ENCODE data around the gene TMEM45B.
"Not testable (repeated sequence)": the region's sequence is repeated elsewhere in the genome, so short reads cannot be mapped to it uniquely, and the experiment has no call there.

The TMEM45B gene

DNA sequence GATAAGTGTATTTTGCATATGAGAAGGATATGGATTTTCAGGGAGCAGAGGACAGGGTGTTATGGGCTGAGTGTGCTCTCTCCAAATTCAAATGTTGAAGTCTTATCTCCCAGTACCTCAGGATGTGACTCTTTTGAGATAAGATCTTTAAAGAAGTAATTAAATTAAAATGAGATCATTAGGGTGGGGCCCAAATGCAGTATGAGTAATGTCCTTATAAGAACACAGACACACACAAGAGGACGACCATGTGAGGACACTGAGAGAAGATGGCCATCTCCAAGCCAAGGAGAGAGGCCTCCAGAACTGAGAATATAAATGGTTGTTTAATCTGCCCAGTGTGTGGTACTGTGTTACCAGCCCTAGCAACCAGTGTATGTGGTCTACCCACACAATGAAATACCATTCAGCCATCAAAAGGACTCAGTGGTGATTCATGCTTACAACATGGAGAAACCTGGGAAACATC is 20.8 kb downstream of the TMEM45B start:
- not testable (repeated sequence) for H3K27me3 ChIP-seq (ENCODE audit: control insufficient read depth, insufficient read depth, low read length); H3K36me3 ChIP-seq (ENCODE audit: control insufficient read depth, insufficient read depth, low read length); H3K9me3 ChIP-seq (ENCODE audit: control insufficient read depth, low read length); H3K9ac ChIP-seq (ENCODE audit: low read length); H3K4me3 ChIP-seq (ENCODE audit: low read length)
- H3K4me1 ChIP-seq (ENCODE audit: control insufficient read depth, insufficient read depth, low read length) = peaks cover 11% of the 10 kb centered on the region

DNA sequence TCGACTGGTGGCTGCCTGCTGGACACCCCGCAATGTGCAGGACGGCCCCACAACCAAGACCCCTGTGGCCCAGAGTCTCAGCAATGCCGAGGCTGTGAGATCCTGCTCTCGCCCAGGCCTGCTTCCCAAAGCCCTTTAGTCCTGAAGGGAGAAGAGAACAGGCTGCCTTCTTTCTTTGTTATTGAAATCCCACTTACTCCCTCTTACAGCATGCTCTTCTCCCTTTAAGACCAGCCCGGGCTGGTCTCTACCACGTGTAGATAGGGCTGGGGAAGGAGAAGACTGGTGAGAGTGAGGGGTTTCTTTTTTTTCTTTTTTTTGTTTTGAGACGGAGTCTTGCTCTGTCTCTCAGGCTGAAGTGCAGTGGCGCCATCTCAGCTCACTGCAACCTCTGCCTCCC is 21.3 kb downstream of the TMEM45B start:
- H3K4me1 ChIP-seq (ENCODE audit: control insufficient read depth, insufficient read depth, low read length) = peaks cover 11% of the 10 kb centered on the region
- H3K36me3 ChIP-seq (ENCODE audit: control insufficient read depth, insufficient read depth, low read length) = no peaks in the 10 kb centered on the region
- H3K4me3 ChIP-seq (ENCODE audit: low read length) = no peak overlapping the region
- H3K9ac ChIP-seq (ENCODE audit: low read length) = no peak overlapping the region
- no peaks in the 10 kb centered on the region for H3K9me3 ChIP-seq (ENCODE audit: control insufficient read depth, low read length)
- H3K27me3 ChIP-seq (ENCODE audit: control insufficient read depth, insufficient read depth, low read length) = no peaks in the 10 kb centered on the region

DNA sequence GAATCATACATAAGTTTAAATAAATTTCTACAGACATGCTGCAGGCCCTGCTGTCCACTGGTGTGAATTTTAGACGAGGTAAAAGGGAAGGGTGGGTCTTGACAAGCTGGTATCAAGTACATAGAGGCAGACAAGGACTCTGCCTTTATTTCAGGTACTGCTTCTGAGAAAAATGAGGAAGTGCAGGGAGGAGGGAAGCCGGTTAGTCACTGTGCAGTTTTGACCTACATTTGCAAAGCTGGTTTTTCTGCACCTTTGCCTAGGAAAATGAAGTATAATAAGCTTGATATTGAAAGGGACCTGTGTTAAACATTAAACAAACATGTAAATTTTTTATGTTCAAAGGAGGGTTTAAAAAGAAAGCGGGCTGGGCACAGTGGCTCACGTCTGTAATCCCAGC is 24.6 kb downstream of the TMEM45B start:
- Histone ChIP-seq H3K4me3 (ENCODE audit: low read length) (no peak overlapping the region), H3K9ac (ENCODE audit: low read length) (no peak overlapping the region), H3K27me3 (ENCODE audit: control insufficient read depth, insufficient read depth, low read length) (no peaks in the 10 kb centered on the region), H3K4me1 (ENCODE audit: control insufficient read depth, insufficient read depth, low read length) (peaks cover 11% of the 10 kb centered on the region), H3K36me3 (ENCODE audit: control insufficient read depth, insufficient read depth, low read length) (no peaks in the 10 kb centered on the region), H3K9me3 (ENCODE audit: control insufficient read depth, low read length) (no peaks in the 10 kb centered on the region)

DNA sequence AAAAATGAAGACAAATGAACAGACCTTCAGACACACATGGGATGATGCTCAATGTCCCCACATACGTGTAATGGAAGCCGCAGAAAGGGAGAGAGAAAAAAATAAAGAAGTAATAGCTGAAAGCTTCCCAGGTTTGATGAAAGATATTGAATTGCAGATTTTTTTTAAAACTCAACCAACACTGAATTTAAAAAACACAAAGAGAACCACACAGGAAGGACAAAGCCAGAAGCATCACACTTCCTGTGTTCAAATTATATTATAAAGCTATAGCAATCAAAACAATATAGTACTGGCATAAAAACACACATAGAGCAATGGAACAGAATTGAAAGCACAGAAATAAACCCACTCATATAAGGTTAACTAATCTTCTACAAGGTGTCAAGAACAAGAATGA is 26.5 kb downstream of the TMEM45B start:
- Histone ChIP-seq H3K4me1 (ENCODE audit: control insufficient read depth, insufficient read depth, low read length) (peaks cover 15% of the 10 kb centered on the region), H3K36me3 (ENCODE audit: control insufficient read depth, insufficient read depth, low read length) (no peaks in the 10 kb centered on the region), H3K4me3 (ENCODE audit: low read length) (no peak overlapping the region), H3K9ac (ENCODE audit: low read length) (no peak overlapping the region), H3K27me3 (ENCODE audit: control insufficient read depth, insufficient read depth, low read length) (no peaks in the 10 kb centered on the region), H3K9me3 (ENCODE audit: control insufficient read depth, low read length) (no peaks in the 10 kb centered on the region)

DNA sequence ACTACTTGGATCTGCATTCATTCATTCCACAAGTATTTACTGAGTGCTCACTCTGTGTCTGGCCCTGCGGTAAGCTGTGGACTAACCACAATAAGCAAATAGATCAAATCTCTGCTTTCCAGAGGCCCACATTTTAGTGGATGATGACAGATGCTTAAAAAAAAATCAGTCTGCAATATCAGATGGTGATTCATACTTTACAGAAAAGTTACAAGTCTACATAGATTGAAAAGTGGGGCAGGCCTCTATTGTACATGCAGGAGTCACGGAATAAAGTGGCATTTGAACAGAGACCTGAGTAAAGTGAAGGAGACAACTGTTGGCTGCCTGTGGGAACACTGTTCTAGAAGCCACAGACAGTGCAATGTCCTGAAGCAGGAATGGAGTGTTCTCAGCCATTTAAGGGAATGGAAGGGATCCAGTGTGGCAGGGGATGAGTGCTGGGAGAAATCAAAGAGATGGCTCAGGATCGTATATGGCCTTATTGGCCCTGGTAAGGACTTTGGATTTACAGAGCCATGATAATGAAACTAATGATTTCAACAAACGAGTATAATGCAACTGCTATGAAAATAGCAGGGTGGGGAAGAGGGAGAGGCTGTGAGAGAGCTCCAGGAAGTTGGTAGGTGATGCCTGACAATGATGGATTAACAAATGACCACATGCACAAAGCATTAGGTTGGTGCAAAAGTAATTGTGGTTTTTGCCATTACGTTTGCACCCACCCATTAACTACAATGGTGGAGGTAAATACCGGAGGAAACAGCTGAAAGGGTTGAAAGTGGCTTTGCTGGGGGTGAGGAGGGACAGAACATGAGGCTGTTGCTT is 31.1 kb downstream of the TMEM45B start:
- peak overlapping the region; percentile 54 for H3K9ac ChIP-seq (ENCODE audit: low read length)
- H3K4me1 ChIP-seq (ENCODE audit: control insufficient read depth, insufficient read depth, low read length) = peaks cover 15% of the 10 kb centered on the region
- H3K36me3 ChIP-seq (ENCODE audit: control insufficient read depth, insufficient read depth, low read length) = no peaks in the 10 kb centered on the region

DNA sequence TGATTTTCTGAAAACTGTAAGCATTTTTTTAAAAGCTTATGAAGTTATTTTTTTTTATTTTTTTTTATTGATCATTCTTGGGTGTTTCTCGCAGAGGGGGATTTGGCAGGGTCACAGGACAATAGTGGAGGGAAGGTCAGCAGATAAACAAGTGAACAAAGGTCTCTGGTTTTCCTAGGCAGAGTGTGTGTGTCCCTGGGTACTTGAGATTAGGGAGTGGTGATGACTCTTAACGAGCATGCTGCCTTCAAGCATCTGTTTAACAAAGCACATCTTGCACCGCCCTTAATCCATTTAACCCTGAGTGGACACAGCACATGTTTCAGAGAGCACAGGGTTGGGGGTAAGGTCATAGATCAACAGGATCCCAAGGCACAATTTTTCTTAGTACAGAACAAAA is 31.7 kb downstream of the TMEM45B start:
- H3K9ac ChIP-seq (ENCODE audit: low read length) = peak overlapping the region; percentile 54
- H3K9me3 ChIP-seq (ENCODE audit: control insufficient read depth, low read length); H3K36me3 ChIP-seq (ENCODE audit: control insufficient read depth, insufficient read depth, low read length); H3K27me3 ChIP-seq (ENCODE audit: control insufficient read depth, insufficient read depth, low read length); H3K4me3 ChIP-seq (ENCODE audit: low read length): not testable (repeated sequence)
- H3K4me1 ChIP-seq (ENCODE audit: control insufficient read depth, insufficient read depth, low read length) = peaks cover 15% of the 10 kb centered on the region

More for the DNA sequence above, 31.1 kb downstream of the TMEM45B start:
- H3K27me3 ChIP-seq (ENCODE audit: control insufficient read depth, insufficient read depth, low read length) = no peaks in the 10 kb centered on the region
- H3K4me3 ChIP-seq (ENCODE audit: low read length) = peak overlapping the region; percentile 27
- H3K9me3 ChIP-seq (ENCODE audit: control insufficient read depth, low read length) = no peaks in the 10 kb centered on the region

DNA sequence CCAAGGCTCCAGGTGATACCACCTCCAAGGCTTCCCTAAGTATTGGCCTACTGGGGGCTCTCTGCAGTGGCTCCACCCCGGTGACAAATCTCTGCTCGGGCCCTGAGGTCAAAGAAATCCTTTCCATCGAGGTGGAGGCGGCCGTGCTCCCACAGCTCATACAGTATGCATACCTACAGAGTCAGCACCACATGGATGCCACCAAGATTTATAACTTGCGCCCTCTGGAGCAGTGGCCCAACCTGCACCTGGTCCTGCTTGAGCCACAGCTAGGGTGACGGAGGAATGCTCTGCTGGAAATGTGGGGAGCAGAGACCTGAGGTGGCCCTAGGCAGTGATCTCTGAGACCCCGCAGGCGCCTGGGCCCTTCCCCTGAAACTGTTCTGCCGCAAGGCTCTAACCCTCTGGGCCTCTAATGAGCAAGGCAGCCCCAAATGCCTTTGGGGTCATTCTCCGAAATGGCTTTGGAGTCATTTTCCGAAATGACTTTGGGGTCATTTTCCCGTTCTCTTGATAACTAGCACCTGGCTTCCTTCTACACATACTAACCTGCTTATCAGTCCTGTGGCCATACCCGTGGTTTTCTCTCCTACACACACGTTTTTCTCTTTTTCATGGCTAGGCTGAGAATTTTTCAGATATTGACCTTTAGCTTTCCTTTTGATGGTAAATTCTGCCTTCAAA is 33.9 kb downstream of the TMEM45B start:
- H3K27me3 ChIP-seq (ENCODE audit: control insufficient read depth, insufficient read depth, low read length) = no peaks in the 10 kb centered on the region
- H3K4me3 ChIP-seq (ENCODE audit: low read length) = no peak overlapping the region
- H3K9me3 ChIP-seq (ENCODE audit: control insufficient read depth, low read length) = no peaks in the 10 kb centered on the region
- no peaks in the 10 kb centered on the region for H3K36me3 ChIP-seq (ENCODE audit: control insufficient read depth, insufficient read depth, low read length)
- H3K9ac ChIP-seq (ENCODE audit: low read length) = no peak overlapping the region
- H3K4me1 ChIP-seq (ENCODE audit: control insufficient read depth, insufficient read depth, low read length) = peaks cover 31% of the 10 kb centered on the region

DNA sequence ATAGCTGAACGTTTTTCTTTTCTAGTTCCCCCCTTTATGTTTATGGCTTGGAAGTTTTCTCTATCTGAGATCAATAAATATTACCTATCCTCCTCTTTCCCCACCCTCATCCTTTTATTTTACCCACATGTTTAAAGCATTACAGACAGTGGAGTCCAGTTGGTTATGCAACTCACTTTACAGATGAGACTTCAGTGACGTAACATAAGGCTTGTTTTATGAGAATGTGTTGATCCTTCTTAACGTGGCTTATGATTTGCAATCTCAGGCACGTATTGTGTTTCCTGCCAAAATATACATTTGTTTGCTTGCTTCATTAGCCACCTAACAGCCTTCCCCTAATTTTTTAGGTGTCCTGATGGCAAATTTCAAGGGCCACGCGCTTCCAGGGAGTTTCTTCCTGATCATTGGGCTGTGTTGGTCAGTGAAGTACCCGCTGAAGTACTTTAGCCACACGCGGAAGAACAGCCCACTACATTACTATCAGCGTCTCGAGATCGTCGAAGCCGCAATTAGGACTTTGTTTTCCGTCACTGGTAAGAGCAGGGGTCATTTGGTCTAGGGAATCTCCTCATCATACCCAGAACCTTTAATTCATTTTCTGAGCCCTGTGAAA is 36.6 kb downstream of the TMEM45B start:
- Histone ChIP-seq H3K4me3 (ENCODE audit: low read length) (no peak overlapping the region), H3K9me3 (ENCODE audit: control insufficient read depth, low read length) (no peaks in the 10 kb centered on the region), H3K9ac (ENCODE audit: low read length) (no peak overlapping the region), H3K27me3 (ENCODE audit: control insufficient read depth, insufficient read depth, low read length) (no peaks in the 10 kb centered on the region), H3K36me3 (ENCODE audit: control insufficient read depth, insufficient read depth, low read length) (peaks cover 10% of the 10 kb centered on the region), H3K4me1 (ENCODE audit: control insufficient read depth, insufficient read depth, low read length) (peaks cover 26% of the 10 kb centered on the region)

DNA sequence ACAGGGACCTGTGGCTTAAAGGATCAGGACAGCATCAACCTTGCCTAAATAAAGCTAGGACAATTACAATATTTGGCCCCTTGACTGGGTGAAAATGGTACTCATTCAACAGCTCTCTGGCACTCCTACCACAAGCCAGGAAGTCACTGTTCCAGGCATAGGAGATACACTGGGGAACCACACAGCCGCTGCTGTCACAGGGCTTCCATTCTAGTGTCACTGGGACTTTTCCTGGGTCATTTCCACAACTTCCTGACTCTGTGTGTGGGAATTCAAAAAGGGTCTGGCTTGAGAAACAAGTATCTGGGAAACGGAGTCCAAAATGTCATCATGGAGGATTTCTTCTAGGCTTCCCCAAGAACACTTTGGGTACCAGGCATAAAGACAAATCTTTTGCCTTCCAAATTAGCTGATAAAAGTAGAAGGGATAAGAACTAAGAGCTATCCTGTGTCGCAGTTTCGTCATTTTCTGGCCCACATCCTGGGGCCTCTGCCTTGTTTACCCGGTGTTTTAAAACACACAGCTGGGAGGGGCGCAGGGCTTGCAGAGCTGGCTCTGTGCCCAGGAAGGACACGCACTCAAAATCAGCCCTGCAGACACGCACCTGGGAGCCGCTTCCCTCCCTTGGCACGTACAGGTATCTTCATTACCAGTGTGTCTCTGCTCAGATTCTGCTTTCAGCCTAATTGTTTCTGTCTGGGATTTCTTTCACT is 38.0 kb downstream of the TMEM45B start:
- H3K27me3 ChIP-seq (ENCODE audit: control insufficient read depth, insufficient read depth, low read length) = no peaks in the 10 kb centered on the region
- peaks cover 21% of the 10 kb centered on the region for H3K4me1 ChIP-seq (ENCODE audit: control insufficient read depth, insufficient read depth, low read length)
- H3K9ac ChIP-seq (ENCODE audit: low read length) = peak overlapping the region; percentile 11
- no peaks in the 10 kb centered on the region for H3K9me3 ChIP-seq (ENCODE audit: control insufficient read depth, low read length)
- H3K36me3 ChIP-seq (ENCODE audit: control insufficient read depth, insufficient read depth, low read length) = peaks cover 10% of the 10 kb centered on the region
- H3K4me3 ChIP-seq (ENCODE audit: low read length) = no peak overlapping the region

DNA sequence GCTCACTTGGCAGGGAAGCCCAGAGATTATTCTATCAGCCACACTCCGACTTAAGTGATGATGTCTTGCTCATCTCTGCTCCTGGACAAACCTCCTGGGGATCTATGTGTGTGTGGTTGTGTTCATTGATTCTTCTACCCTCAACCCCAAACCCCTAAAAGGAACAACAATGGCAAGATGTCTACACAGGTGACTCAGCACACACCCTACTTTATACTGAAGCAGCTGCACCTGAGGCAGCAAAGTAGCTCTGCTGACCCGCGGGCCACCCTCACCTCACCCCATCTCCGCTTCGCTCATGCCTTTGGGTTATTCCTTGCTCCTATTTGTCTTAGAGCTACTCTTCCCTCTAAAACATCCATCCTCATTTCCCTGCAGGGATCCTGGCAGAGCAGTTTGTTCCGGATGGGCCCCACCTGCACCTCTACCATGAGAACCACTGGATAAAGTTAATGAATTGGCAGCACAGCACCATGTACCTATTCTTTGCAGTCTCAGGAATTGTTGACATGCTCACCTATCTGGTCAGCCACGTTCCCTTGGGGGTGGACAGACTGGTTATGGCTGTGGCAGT is 38.7 kb downstream of the TMEM45B start:
- H3K27me3 ChIP-seq (ENCODE audit: control insufficient read depth, insufficient read depth, low read length) = no peaks in the 10 kb centered on the region
- H3K4me1 ChIP-seq (ENCODE audit: control insufficient read depth, insufficient read depth, low read length) = peaks cover 19% of the 10 kb centered on the region
- H3K9me3 ChIP-seq (ENCODE audit: control insufficient read depth, low read length) = no peaks in the 10 kb centered on the region
- peak overlapping the region; percentile 11 for H3K9ac ChIP-seq (ENCODE audit: low read length)
- peaks cover 10% of the 10 kb centered on the region for H3K36me3 ChIP-seq (ENCODE audit: control insufficient read depth, insufficient read depth, low read length)
- no peak overlapping the region for H3K4me3 ChIP-seq (ENCODE audit: low read length)

DNA sequence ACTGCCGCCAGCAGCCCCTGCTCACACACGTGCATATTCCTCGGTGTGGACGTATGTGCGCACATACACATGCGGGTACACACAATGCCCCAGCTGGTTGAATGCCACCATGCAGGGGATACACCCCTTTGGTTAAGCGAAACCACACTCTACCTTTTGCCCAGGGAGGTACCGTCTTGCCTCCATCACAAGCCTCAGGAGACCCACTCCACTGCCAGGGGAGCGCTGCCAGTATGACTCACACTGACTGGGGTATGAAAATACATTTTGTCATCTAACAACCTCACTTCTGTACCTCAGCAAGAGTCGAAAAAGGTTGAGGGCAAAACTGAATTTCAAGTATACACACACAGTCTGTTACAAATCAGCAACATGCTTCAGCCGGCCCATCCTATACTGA is 39.4 kb downstream of the TMEM45B start:
- Histone ChIP-seq H3K9ac (ENCODE audit: low read length) (no peak overlapping the region), H3K36me3 (ENCODE audit: control insufficient read depth, insufficient read depth, low read length) (peaks cover 10% of the 10 kb centered on the region), H3K4me3 (ENCODE audit: low read length) (no peak overlapping the region), H3K27me3 (ENCODE audit: control insufficient read depth, insufficient read depth, low read length) (no peaks in the 10 kb centered on the region), H3K4me1 (ENCODE audit: control insufficient read depth, insufficient read depth, low read length) (peaks cover 19% of the 10 kb centered on the region), H3K9me3 (ENCODE audit: control insufficient read depth, low read length) (no peaks in the 10 kb centered on the region)
